NOMO-1 treated with dmso at 0.1 percent for 144 hours (cell line): Measurements from ENCODE around the gene RGR.

ENCODE experiments used
- DNase-seq: peaks from one replicate; lab custom pipeline; 2025; ENCODE audit not compliant: unreplicated experiment; lab: John Stamatoyannopoulos, UW

The RGR gene

GRCh38 chr10:84244651-84245270 lies at the start of gene RGR:
TSS of gene RGR (plus strand) at chr10:84245053. CDS start at chr10:84245091, 38 bp downstream.
- no peak for DNase-seq

GRCh38 chr10:84196083-84196482 lies 48.8 kb upstream of the RGR start:
- DNase-seq: no peak

- DNase-seq: no peak
These were observed 47.9 kb upstream of the RGR start for GRCh38 chr10:84196941-84197340.

- DNase-seq: no peak
These were observed 47.2 kb upstream of the RGR start for GRCh38 chr10:84197643-84198042.

GRCh38 chr10:84198206-84198915 lies 46.5 kb upstream of the RGR start:
- no peak for DNase-seq

GRCh38 chr10:84200537-84201243 lies 44.2 kb upstream of the RGR start:
- no peak for DNase-seq

GRCh38 chr10:84201244-84201606 lies 43.6 kb upstream of the RGR start:
- no peak for DNase-seq

- DNase-seq: no peak
These were observed 43.2 kb upstream of the RGR start for GRCh38 chr10:84201682-84202081.

- DNase-seq: no peak
These were observed 42.5 kb upstream of the RGR start for GRCh38 chr10:84202349-84202748.

- no peak for DNase-seq
These were observed 40.7 kb upstream of the RGR start for GRCh38 chr10:84204122-84204521.

- DNase-seq: no peak
These were observed 40.2 kb upstream of the RGR start for GRCh38 chr10:84204610-84205009.

GRCh38 chr10:84205049-84205852 lies 39.6 kb upstream of the RGR start:
- no peak for DNase-seq

GRCh38 chr10:84205853-84206525 lies 38.9 kb upstream of the RGR start:
- no peak for DNase-seq

GRCh38 chr10:84208023-84208422 lies 36.8 kb upstream of the RGR start:
- no peak for DNase-seq

- DNase-seq: no peak
These were observed 33.3 kb upstream of the RGR start for GRCh38 chr10:84211566-84211965.

GRCh38 chr10:84212014-84212413 lies 32.8 kb upstream of the RGR start:
- no peak for DNase-seq

- DNase-seq: no peak
These were observed 31.8 kb upstream of the RGR start for GRCh38 chr10:84213076-84213475.

GRCh38 chr10:84214046-84214572 lies 30.7 kb upstream of the RGR start:
- no peak for DNase-seq

- DNase-seq: peak; percentile 2
These were observed 30.1 kb upstream of the RGR start for GRCh38 chr10:84214612-84215235.

- DNase-seq: no peak
These were observed 28.0 kb upstream of the RGR start for GRCh38 chr10:84216834-84217233.
